Epithelial cell of proximal tubule (primary cell): Measurements from ENCODE around the gene SLC4A4. TPM values are rescaled to one million over a fixed set of nuclear protein-coding genes. Genes with fewer than 3 reads are reported as not detected.

Experiments
- DNase-seq: peaks from one replicate; pipeline ENCODE4 v3.0.0-alpha.2; 2011; ENCODE audit warnings: low read depth
- H3K4me3 ChIP-seq: 2 replicates; pipeline ENCODE4 v1.5.1; 2011; ENCODE audit warnings: low read depth, mild to moderate bottlenecking, low read length
- total RNA-seq: library from RNA; depleted of rRNA; stranded (reverse); fragments of >200 nt; gene quantifications from 2 replicates; pipeline ENCODE4 v1.2.3, GENCODE V29; 2015
- TF ChIP-seq, protein P1 (sequence below): conservative IDR thresholded peaks from 2 replicates; pipeline ENCODE4 v1.5.1; 2012; ENCODE audit warnings: low read depth, mild to moderate bottlenecking, low read length

SLC4A4 gene
- total RNA-seq, 1 donor from 2014 or later: 5.6 TPM

DNA sequence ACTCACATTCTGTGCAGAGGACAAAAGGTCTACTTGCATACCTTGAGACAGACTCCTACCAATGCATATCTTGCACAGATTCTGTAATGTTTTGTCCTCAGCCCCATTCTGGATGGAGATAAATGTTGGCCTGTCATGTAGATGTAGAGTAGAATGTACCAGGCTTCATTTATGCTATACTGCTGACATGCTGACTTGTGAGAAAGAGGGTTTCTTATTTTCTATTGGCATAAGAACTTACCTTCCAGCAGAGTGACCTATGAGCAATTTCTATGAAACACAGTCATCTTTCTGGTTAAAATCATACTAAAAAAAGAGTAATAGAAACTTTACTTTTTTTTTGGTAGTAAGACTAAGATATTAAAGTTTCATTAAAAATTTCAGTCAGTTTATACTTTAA, 17.2 kb downstream of the SLC4A4 start:
- TF ChIP-seq, protein P1, sequence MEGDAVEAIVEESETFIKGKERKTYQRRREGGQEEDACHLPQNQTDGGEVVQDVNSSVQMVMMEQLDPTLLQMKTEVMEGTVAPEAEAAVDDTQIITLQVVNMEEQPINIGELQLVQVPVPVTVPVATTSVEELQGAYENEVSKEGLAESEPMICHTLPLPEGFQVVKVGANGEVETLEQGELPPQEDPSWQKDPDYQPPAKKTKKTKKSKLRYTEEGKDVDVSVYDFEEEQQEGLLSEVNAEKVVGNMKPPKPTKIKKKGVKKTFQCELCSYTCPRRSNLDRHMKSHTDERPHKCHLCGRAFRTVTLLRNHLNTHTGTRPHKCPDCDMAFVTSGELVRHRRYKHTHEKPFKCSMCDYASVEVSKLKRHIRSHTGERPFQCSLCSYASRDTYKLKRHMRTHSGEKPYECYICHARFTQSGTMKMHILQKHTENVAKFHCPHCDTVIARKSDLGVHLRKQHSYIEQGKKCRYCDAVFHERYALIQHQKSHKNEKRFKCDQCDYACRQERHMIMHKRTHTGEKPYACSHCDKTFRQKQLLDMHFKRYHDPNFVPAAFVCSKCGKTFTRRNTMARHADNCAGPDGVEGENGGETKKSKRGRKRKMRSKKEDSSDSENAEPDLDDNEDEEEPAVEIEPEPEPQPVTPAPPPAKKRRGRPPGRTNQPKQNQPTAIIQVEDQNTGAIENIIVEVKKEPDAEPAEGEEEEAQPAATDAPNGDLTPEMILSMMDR: no peak
- no peak for DNase-seq

DNA sequence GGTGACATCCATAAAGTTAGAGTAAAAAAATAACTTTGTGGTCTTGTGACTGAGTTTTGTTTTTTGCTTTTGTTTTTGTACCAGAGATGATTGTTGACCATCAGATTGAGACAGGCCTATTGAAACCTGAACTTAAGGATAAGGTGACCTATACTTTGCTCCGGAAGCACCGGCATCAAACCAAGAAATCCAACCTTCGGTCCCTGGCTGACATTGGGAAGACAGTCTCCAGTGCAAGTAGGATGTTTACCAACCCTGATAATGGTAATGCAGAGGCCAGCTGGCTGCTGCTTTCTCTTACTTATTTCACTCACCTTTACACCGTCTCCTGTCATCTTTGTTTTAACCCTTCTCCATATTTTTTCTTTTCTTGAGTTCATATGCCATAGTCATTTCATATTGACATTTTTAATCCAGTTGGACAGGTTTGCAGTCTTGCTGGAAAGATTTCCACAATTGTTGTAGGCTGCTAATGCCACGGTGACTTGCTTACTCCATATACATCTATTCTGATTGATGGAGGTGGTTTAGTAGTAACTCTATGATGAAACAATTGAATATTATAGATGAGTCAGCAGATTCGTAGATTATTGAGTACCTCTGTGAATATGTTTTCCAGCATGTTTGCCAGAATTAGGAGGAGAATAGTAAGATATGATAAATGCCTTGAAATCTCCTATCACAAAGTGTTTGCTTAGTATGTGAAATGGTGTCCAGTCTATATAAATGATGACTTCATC, 18.3 kb downstream of the SLC4A4 start:
- no peak overlapping the region for H3K4me3 ChIP-seq
- TF ChIP-seq, protein P1: no peak
- DNase-seq: no peak

More for the DNA sequence above, 17.2 kb downstream of the SLC4A4 start:
- H3K4me3 ChIP-seq: no peak overlapping the region

DNA sequence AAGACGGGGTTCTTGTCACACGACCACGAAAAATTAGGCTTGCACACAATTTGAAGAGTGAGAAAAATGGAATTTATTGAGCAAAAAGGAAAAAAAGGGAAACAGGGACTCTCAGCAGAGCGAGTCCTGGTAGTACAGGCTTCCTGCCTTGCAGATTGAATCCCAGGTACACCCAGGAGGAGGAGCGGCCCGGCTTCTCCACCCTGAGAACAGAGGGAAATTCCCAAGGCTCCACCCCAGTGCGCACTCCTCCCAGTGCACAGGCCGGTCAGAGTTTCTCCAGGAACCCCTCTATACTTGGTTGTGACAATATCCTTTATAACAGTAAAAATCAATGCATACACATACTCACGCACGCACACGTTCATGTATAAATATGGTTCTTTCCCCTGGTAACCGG, 22.0 kb downstream of the SLC4A4 start:
- no peak for DNase-seq
- TF ChIP-seq, protein P1: no peak
- no peak overlapping the region for H3K4me3 ChIP-seq

DNA sequence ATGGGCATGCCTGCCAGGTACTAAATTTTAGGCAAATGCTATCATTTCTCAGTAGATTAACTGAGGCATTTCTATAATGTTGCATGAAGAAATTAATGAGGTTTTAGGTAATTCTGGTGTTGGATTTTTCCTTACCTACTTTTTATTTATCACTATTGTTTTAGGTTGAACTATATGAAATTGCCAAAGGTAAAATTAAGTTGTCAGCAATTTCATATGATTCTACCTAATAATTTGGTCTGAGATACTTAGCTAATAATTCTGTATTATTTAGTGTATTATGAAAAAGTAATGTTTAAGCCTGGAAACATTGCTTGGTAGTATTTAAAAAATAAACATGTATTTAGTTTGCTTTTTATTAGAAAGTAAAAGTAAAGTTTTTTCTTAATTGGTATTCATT, 22.7 kb downstream of the SLC4A4 start:
- TF ChIP-seq, protein P1: no peak
- DNase-seq: no peak
- no peak overlapping the region for H3K4me3 ChIP-seq

DNA sequence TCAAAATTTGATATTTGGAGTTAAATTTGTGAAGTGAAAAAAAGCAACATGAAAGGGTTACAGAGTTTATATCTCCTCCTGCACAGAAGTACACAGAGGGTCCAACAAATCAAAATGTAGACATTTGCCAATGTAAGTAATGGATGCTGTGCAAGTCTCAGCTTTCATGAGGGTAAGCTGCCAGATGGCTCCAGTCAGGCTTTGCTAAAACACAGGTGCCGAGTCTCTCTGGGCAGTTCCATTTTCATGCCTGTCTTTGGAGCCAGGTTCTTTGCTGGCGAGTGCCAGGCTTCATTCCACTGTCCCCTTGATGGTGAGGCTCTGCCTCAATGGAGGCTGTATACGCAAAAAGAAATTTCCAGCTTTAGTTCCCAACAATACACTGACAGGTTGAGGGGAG, 27.9 kb downstream of the SLC4A4 start:
- TF ChIP-seq, protein P1: no peak
- no peak overlapping the region for H3K4me3 ChIP-seq
- DNase-seq: no peak

DNA sequence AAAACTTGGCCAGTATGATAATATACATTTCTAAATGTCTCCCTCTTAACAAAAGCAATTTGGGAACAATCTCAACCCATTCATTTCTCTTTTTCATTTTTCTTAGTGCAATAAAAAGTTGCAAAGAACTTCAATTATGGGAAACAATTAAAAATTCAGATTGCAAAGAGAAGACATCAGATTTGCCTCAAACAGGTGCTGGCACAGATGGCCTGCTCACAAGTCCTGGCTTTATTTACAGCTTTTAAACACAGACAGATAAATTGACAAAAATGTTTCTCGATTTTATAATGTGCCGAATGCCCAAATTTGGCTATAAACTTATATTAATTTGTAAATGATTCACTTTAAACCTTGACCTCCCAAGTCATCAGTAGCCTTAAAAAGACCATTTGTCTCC, 28.7 kb downstream of the SLC4A4 start:
- no peak for DNase-seq
- TF ChIP-seq, protein P1: no peak
- H3K4me3 ChIP-seq: no peak overlapping the region

DNA sequence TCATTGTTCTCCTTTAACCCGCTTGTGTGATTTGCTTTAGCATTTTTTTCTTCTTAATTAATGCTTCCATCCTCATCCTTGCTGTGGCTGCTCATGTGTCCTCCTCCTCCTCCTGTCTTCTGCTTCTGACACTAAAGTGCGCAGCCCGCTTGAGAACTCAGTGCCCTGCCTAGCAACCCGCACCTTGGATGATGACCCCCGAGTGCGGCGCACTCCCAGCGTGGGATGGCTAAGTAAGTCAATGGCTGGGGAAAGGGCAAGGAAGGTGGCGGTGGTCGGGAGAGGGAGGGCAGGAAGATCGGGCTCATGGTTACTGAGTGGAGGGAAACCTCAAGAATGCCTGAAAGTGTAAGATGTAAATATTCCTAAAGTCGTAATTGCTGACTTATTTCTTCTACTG, 30.1 kb downstream of the SLC4A4 start:
- TF ChIP-seq, protein P1: no peak

More for the DNA sequence above, 30.1 kb downstream of the SLC4A4 start:
- no peak overlapping the region for H3K4me3 ChIP-seq
- DNase-seq: no peak
